GM18870 (cell line): ENCODE results near the gene SPRY2.
"Not testable (repeated sequence)": the region's sequence is repeated elsewhere in the genome, so short reads cannot be mapped to it uniquely, and the experiment has no call there.

Experiments
- ATAC-seq: cut with Tn5 transposase; IDR thresholded peaks from one replicate; pipeline ENCODE4 v1.9.1; 2021; ENCODE audit warnings: moderate library complexity; ENCODE audit not compliant: unreplicated experiment

SPRY2 gene

GRCh38 chr13:80355496-80356094, 14.7 kb upstream of the SPRY2 start:
- not testable (repeated sequence) for ATAC-seq

- ATAC-seq: no peak
Measured at GRCh38 chr13:80348750-80349149, 7.8 kb upstream of the SPRY2 start.

DNA sequence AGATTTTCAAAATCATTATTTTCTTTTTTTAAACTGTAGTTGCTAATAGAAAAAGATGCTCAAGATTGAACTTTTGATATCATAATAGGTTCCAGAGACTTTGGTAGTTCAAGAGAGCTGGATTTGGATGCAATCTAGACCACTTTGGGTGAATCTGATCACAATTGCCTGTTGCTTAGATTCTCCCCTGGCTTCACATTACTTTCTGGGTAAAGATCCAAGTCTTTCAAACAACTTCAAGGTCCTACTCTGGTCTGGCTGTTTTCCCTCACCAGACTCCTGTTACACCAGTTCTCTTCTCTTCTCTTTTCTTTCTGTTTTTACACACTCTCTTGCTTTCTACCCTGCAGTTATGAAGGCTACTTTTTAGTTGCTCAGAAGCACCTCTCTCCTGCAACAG, 7.4 kb upstream of the SPRY2 start:
- no peak for ATAC-seq

DNA sequence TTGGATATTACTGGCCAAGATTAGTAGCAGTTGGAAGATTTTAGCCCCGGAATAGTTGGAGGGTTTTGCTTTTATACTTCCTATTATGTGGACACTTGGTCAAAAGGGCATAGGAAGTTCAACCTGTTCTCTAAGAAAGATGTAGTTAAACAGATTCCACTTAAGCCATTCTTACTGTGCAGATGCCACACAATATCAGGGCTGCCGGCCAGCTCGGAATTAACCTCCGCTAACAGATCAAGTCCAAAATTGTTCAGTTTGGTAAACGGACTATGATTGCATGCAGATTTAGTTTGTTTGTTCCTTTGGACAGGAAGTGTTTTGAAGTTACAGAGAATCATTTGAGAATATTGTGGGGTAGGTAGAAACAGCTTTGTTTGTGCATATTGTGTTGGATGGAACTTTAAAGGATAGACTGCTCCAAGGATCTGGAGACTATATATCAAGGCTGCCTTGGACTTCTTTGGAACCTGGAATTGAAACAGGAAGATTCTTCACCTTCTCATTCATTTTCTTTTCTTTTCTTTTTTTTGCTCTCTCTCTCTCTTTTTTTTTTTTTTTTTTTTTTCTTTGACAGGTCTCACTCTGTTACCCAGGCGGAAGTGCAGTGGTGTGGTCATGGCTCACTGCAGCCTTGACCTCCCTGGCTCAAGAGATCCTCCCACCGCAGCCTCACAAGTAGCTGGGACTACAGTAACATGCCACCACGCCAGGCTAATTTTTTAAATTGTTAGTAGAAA, 5.0 kb upstream of the SPRY2 start:
- no peak for ATAC-seq

GRCh38 chr13:80344032-80344431, 3.1 kb upstream of the SPRY2 start:
- ATAC-seq: not testable (repeated sequence)

DNA sequence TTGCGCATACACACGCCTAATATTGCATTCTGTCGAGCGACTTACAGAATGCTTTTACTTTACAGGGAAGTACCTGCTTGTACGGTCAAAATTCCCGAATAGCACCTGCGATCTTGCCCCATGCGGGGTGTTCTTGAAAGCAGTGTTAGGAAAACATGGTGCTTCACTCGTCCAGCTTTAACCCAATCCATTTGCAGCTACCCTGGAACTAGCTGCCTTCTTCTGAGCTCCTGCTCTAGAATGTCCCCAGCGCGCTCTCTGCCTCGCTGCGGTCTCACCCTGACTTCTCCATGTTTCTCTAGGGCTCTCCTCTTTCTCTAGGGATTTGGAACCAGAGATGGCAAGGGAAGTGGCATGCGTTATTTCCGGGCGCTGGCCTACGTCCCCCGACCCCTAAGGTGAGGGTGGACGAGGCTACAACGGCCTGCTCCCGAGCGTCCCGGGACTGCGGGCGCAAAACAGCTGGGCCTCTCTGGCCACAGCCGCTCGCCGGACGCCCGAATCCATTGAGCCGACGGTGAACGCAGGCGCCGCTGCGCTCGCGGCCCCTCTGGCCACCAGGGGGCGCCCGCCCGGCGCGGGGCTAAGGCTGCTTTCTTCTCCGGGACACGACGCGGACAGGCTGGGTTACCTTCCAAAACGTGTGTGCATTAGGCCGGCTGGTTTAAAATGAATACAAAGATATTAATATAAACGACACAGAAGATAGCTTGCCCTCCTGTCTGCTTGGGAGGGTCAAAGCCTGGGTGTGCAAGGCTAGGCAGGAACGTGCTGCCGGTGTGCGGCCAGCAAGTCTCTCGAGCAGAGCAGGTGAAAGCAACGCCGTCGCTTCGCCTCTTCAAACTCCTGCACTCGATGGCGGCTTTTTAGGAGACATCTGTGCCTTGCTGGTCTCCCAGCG, 1.8 kb upstream of the SPRY2 start:
- ATAC-seq: peak; percentile 44

DNA sequence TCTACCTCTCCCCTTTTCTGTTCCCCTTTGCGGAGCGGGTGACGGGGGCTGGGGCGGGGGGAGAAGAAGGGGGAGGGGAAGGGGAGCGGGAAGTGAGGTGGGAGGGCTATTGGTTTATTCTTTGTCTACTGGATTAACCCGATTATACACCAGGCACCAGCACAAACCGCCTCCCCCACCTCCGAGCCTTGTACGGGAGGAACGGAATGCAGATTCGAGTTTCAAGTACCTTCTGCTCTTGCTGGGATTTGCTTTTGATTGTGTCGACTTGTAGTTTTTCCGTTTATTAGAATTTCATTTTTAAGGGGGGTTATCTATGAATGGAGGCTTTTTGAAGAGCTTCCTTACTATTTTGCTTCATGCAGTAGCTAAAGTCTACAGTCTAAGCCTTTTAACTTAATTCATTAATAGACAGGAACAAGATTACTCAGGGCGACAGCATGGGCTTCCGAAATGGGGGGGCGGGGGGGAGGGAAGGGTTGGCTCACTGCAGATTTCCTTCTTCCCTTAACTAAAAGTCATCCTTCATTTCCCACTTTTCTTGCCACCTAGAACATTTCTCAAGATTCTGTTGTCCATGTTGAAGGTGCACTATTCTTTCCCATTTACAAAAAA, 937 bp upstream of the SPRY2 start:
- no peak for ATAC-seq

- ATAC-seq: peak; percentile 1
Measured at GRCh38 chr13:80340651-80341100, 250 bp downstream of the SPRY2 start.

DNA sequence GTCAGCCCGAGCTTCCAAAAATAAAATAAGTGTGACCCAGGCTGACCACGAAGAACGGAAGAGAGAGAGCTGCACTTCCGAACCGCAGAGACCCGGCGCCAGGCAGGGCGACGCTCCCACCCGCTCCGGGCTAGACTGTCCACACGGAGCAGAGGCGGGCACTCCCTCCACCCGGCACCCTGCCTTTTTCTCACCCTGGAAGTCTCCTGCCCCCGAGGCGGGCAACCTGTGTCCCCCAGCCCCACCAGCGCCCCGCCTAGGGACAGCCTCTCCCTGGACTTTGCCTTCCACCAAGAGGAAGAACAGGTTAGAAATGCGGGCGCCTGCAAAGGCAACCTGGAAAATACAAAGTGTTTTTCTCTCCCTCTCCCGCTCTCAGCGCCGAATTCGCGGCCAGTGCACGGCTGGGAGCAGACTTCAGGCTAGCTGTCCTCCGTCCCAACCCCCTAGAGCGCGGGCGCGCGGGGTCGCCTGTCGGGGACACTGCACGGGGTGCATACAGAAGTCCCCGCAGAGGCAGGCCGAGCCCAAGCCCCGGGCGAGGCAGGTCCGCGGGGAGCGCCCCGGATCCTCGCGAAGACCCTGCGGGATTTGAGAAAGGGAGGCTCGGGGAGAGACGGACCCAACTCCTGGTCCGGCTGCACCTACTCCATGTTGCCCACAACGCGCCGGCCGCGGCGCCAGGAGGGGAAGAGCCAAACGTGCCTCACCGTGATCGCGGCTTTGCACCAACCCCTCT, 845 bp downstream of the SPRY2 start:
- ATAC-seq: peak; percentile 20

- ATAC-seq: no peak
Measured at GRCh38 chr13:80339563-80339911, 1.4 kb downstream of the SPRY2 start.

DNA sequence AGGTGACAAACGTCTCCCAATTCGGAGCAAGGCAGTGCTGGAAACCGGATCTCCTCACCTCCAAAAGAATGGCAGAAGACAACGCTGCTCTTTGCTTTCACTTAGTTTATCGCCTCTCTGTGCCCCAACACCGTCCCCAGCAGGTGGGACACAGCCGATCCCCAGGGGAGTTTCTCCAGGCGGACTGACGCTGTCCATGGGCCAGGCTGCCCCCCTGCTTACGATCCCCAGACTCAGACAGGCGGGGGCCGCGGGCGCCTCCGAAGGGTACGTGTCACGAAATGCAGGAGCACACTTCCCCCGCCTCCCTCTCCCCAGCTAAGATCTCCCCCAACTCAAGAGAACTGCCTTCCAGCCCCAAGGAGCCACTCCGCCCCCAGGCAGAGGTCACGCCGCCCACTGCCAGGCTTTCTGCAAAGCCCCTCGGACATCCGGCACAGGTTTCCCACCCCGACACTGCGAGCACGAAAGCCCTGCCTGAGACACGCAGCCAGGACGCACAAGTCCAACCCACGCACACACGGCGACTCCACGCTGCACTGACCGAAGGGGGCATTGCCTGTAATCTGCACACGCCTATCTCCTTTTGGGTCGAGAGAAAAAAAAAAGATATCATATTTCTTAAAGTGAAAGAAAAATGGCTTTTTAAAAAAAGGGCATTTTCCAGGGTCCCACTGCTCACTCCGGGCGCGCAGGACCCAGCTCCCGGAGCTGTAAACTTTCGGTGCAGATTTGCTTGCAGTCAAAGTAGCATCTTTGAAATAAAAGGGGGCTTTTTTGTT, 2.0 kb downstream of the SPRY2 start:
- no peak for ATAC-seq

- ATAC-seq: no peak
Measured at GRCh38 chr13:80337288-80338081, 3.4 kb downstream of the SPRY2 start.

GRCh38 chr13:80336776-80337287, 4.1 kb downstream of the SPRY2 start:
- no peak for ATAC-seq

DNA sequence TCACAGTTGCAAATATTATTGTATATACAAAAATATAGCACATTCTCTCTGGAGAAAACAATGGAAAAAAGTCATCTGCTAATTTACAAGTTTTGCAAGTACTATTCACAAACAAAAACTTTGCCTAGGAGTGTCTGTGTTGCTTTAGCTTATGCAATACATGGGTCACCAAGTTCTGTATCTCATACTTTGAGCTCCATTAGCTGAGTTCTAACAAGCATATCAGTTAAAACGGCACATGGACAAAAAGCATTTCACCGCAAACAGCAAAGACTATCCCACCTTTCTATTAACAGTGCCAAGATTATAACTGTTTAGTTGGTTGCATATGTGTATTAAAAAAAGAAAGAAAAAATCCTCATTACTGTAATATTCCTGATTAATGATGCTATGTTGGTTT, 4.6 kb downstream of the SPRY2 start:
- ATAC-seq: no peak

- no peak for ATAC-seq
Measured at GRCh38 chr13:80334597-80335260, 6.2 kb downstream of the SPRY2 start.

- no peak for ATAC-seq
Measured at GRCh38 chr13:80331984-80332383, 8.9 kb downstream of the SPRY2 start.

DNA sequence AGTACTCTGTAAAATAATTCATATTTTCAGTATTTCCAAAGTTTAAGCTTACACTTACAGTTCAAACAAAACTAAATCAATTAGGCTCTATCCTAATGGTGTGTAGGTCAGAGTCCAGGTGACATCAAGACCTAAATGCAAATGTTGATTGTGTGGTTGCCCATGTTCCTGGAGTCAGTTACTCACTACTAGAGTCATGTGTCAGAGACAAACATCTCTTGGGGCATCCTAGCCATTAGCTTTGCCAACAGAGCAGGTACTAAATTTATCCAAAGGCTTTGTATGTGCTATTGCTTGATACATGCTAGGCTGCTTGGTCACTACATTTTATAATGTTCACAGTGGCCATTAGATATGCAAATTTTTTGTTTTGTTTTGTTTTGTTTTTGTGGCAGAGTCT, 11.7 kb downstream of the SPRY2 start:
- ATAC-seq: peak; percentile 44

DNA sequence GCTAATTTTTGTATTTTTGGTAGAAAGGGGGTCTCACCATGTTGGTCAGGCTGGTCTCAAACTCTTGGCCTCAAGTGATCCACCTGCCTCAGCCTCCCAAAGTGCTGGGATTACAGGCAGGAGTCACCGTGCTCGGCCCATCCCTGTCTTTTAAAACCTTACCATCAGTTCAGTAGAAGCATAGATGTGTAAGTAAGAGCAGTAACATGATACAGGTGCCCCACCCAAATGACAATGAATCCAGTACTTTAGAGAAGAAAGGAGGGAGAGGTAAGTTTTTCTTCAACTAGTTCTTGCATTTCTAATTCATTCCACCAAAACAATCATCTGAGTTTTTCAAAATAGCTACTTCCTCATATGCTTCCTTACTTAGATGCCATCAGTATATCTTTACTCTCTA, 21.9 kb downstream of the SPRY2 start:
- ATAC-seq: no peak
